NCI-H460 (cell line): ENCODE data around the gene PRDM5. TPM values are rescaled to one million over a fixed set of nuclear protein-coding genes. Genes with fewer than 3 reads are reported as not detected.

Experiments
- DNase-seq: peaks from one replicate; pipeline ENCODE4 v3.0.0-alpha.2; 2016; ENCODE audit warnings: low read depth; ENCODE audit errors: extremely low read depth
- total RNA-seq: library from RNA; depleted of rRNA; stranded (reverse); fragments of >200 nt; shearing (Covaris generic); gene quantifications from 2 replicates; pipeline ENCODE4 v1.2.3, GENCODE V29; 2014

The PRDM5 gene
- total RNA-seq, 1 experiment from 2014 or later, result 11.9 TPM

GRCh38 chr4:120861852-120862251 is 60.7 kb downstream of the PRDM5 start:
- no peak for DNase-seq

- DNase-seq, result no peak
Measured at GRCh38 chr4:120858776-120859175, 63.8 kb downstream of the PRDM5 start.

GRCh38 chr4:120857312-120857711 is 65.2 kb downstream of the PRDM5 start:
- DNase-seq, result no peak

- DNase-seq, result no peak
Measured at GRCh38 chr4:120856294-120856693, 66.2 kb downstream of the PRDM5 start.

- no peak for DNase-seq
Measured at GRCh38 chr4:120855307-120856001, 67.1 kb downstream of the PRDM5 start.

GRCh38 chr4:120853161-120853935 is 69.2 kb downstream of the PRDM5 start:
- no peak for DNase-seq

- no peak for DNase-seq
Measured at GRCh38 chr4:120850018-120850599, 72.4 kb downstream of the PRDM5 start.

- no peak for DNase-seq
Measured at GRCh38 chr4:120847019-120847582, 75.4 kb downstream of the PRDM5 start.

GRCh38 chr4:120844528-120844921 is 78.0 kb downstream of the PRDM5 start:
- no peak for DNase-seq

GRCh38 chr4:120843849-120844527 is 78.5 kb downstream of the PRDM5 start:
- no peak for DNase-seq

- DNase-seq, result peak; percentile 41
Measured at GRCh38 chr4:120842031-120842430, 80.5 kb downstream of the PRDM5 start.

- DNase-seq, result no peak
Measured at GRCh38 chr4:120841580-120841979, 80.9 kb downstream of the PRDM5 start.

GRCh38 chr4:120839974-120840751 is 82.4 kb downstream of the PRDM5 start:
- no peak for DNase-seq

- DNase-seq, result no peak
Measured at GRCh38 chr4:120839334-120839973, 83.1 kb downstream of the PRDM5 start.

- DNase-seq, result no peak
Measured at GRCh38 chr4:120838784-120839183, 83.7 kb downstream of the PRDM5 start.

GRCh38 chr4:120837656-120838055 is 84.9 kb downstream of the PRDM5 start:
- DNase-seq, result no peak

- DNase-seq, result no peak
Measured at GRCh38 chr4:120835342-120835741, 87.2 kb downstream of the PRDM5 start.

- no peak for DNase-seq
Measured at GRCh38 chr4:120830204-120830603, 92.3 kb downstream of the PRDM5 start.

- no peak for DNase-seq
Measured at GRCh38 chr4:120829113-120829831, 93.3 kb downstream of the PRDM5 start.
